GM19035 (cell line): ENCODE results near the gene OTOGL.
"Not testable (repeated sequence)": the region's sequence is repeated elsewhere in the genome, so short reads cannot be mapped to it uniquely, and the experiment has no call there.

Source experiments
- ATAC-seq: cut with Tn5 transposase; IDR thresholded peaks from one replicate; pipeline ENCODE4 v1.9.1; 2021; ENCODE audit not compliant: unreplicated experiment

The OTOGL gene

GRCh38 chr12:80219345-80219744, 120.0 kb downstream of the OTOGL start:
- ATAC-seq = no peak

- ATAC-seq = no peak
These were observed 122.9 kb downstream of the OTOGL start for GRCh38 chr12:80222261-80222660.

GRCh38 chr12:80226576-80226975, 127.2 kb downstream of the OTOGL start:
- no peak for ATAC-seq

GRCh38 chr12:80227904-80228303, 128.6 kb downstream of the OTOGL start:
- ATAC-seq = not testable (repeated sequence)

- ATAC-seq = no peak
These were observed 130.7 kb downstream of the OTOGL start for GRCh38 chr12:80230068-80230467.

GRCh38 chr12:80232837-80233236, 133.5 kb downstream of the OTOGL start:
- ATAC-seq = no peak

GRCh38 chr12:80233926-80234325, 134.6 kb downstream of the OTOGL start:
- no peak for ATAC-seq

- no peak for ATAC-seq
These were observed 135.3 kb downstream of the OTOGL start for GRCh38 chr12:80234667-80235066.

GRCh38 chr12:80235944-80236343, 136.6 kb downstream of the OTOGL start:
- ATAC-seq = no peak

GRCh38 chr12:80239867-80240266, 140.5 kb downstream of the OTOGL start:
- no peak for ATAC-seq

GRCh38 chr12:80241576-80242273, 142.4 kb downstream of the OTOGL start:
- no peak for ATAC-seq

- no peak for ATAC-seq
These were observed 143.0 kb downstream of the OTOGL start for GRCh38 chr12:80242321-80242720.

GRCh38 chr12:80249581-80249980, 150.2 kb downstream of the OTOGL start:
- ATAC-seq = not testable (repeated sequence)

GRCh38 chr12:80257920-80258319, 158.6 kb downstream of the OTOGL start:
- no peak for ATAC-seq

- no peak for ATAC-seq
These were observed 160.9 kb downstream of the OTOGL start for GRCh38 chr12:80260269-80260668.

GRCh38 chr12:80261403-80261802, 162.1 kb downstream of the OTOGL start:
- no peak for ATAC-seq

GRCh38 chr12:80262346-80262745, 163.0 kb downstream of the OTOGL start:
- no peak for ATAC-seq

- ATAC-seq = no peak
These were observed 163.4 kb downstream of the OTOGL start for GRCh38 chr12:80262771-80263170.

GRCh38 chr12:80264386-80264785, 165.0 kb downstream of the OTOGL start:
- ATAC-seq = no peak

- ATAC-seq = no peak
These were observed 165.6 kb downstream of the OTOGL start for GRCh38 chr12:80264891-80265290.

GRCh38 chr12:80268924-80269749, 169.8 kb downstream of the OTOGL start:
- no peak for ATAC-seq

GRCh38 chr12:80269803-80270552, 170.6 kb downstream of the OTOGL start:
- ATAC-seq = no peak
